Occipital lobe (tissue), 2 donors: ENCODE results near the gene SLC22A8. TPM values are rescaled to one million over a fixed set of nuclear protein-coding genes. Genes with fewer than 3 reads are reported as not detected.
"Not testable (repeated sequence)": the region's sequence is repeated elsewhere in the genome, so short reads cannot be mapped to it uniquely, and the experiment has no call there.

Experiments used
- DNase-seq: peaks from one replicate; lab custom pipeline; 2025; lab: John Stamatoyannopoulos, UW
- total RNA-seq: library from RNA; depleted of rRNA; stranded (reverse); fragments of >200 nt; gene quantifications from one replicate; pipeline ENCODE4 v1.2.3, GENCODE V29; 2014

SLC22A8 gene
- total RNA-seq, 1 donor from 2014 or later = 1.2 TPM

- DNase-seq = no peak
These were observed 27.4 kb downstream of the SLC22A8 start for GRCh38 chr11:62988276-62988675.

GRCh38 chr11:62985041-62985750 lies 30.4 kb downstream of the SLC22A8 start:
- DNase-seq = no peak

GRCh38 chr11:62984451-62984991 lies 31.1 kb downstream of the SLC22A8 start, which contains the start of gene SLC22A6:
SLC22A6 (minus strand) TSS chr11:62984967; CDS start chr11:62984690, 277 bp downstream.
- no peak for DNase-seq

- DNase-seq = no peak
These were observed 32.0 kb downstream of the SLC22A8 start for GRCh38 chr11:62983536-62984199.

- DNase-seq = no peak
These were observed 33.9 kb downstream of the SLC22A8 start for GRCh38 chr11:62981743-62982142.

GRCh38 chr11:62980133-62980760 lies 35.4 kb downstream of the SLC22A8 start:
- DNase-seq = no peak

GRCh38 chr11:62976109-62976508 lies 39.5 kb downstream of the SLC22A8 start:
- no peak for DNase-seq

GRCh38 chr11:62974848-62975522 lies 40.7 kb downstream of the SLC22A8 start:
- DNase-seq = no peak

- DNase-seq = no peak
These were observed 50.1 kb downstream of the SLC22A8 start for GRCh38 chr11:62965574-62965973.

GRCh38 chr11:62962391-62962790 lies 53.2 kb downstream of the SLC22A8 start:
- DNase-seq = no peak

- no peak for DNase-seq
These were observed 54.5 kb downstream of the SLC22A8 start for GRCh38 chr11:62961017-62961570.

- no peak for DNase-seq
These were observed 56.1 kb downstream of the SLC22A8 start for GRCh38 chr11:62959422-62959980.

GRCh38 chr11:62958547-62959421 lies 56.9 kb downstream of the SLC22A8 start:
- no peak for DNase-seq

- no peak for DNase-seq
These were observed 58.5 kb downstream of the SLC22A8 start for GRCh38 chr11:62957147-62957546.

GRCh38 chr11:62954478-62954877 lies 61.2 kb downstream of the SLC22A8 start:
- no peak for DNase-seq

GRCh38 chr11:62953811-62954210 lies 61.8 kb downstream of the SLC22A8 start:
- DNase-seq = no peak

GRCh38 chr11:62948765-62949320 lies 66.8 kb downstream of the SLC22A8 start:
- DNase-seq = no peak

- not testable (repeated sequence) for DNase-seq
These were observed 70.1 kb downstream of the SLC22A8 start for GRCh38 chr11:62945538-62945937.
